SU-DHL-6 (cell line): ENCODE results near the gene CD101.

Experiments used
- CTCF ChIP-seq: fragments of 200-600 bp; sonication (generic); IDR thresholded peaks from one replicate; pipeline ENCODE4 v1.5.1; 2017; ENCODE audit warnings: antibody characterized with exemption, mild to moderate bottlenecking, low read length, moderate library complexity; ENCODE audit not compliant: insufficient read depth, poor library complexity, severe bottlenecking
- EZH2phosphoT487 ChIP-seq: fragments of 200-600 bp; sonication (generic), shearing (Covaris generic); conservative IDR thresholded peaks from 2 replicates; pipeline ENCODE4 v1.6.1; 2018; ENCODE audit warnings: mild to moderate bottlenecking, antibody characterized with exemption, low read length, moderate library complexity, mixed read lengths

GRCh38 chr1:117000142-117000541 is 1.4 kb upstream of the CD101 start:
- no peak for TF ChIP-seq CTCF
- no peak for TF ChIP-seq EZH2phosphoT487
